ENCODE measurements around the gene CTNNA3. TPM values are rescaled to one million over a fixed set of nuclear protein-coding genes. Genes with fewer than 3 reads are reported as not detected.

Gene CTNNA3
- total and polyA plus RNA-seq, 2 donors (not counting 3 experiments of a cell fraction or from before 2014, with no cell fraction given) = not detected

- H4K20me1 ChIP-seq (replicated peaks; ENCODE audit: control insufficient read depth, extremely low read depth, insufficient read depth, low read length) = no peaks in the 10 kb centered on the region
- no peaks in the 10 kb centered on the region for H3K4me1 ChIP-seq (ENCODE audit: control insufficient read depth, extremely low read depth, insufficient read depth, low read length)
Measured at GRCh38 chr10:67171970-67172369, 524.0 kb downstream of the CTNNA3 start.

GRCh38 chr10:67156239-67156638 is 539.8 kb downstream of the CTNNA3 start:
- no peak overlapping the region for H3K4me2 ChIP-seq (ENCODE audit: insufficient read depth, low read length)
- no peak overlapping the region for H3K9ac ChIP-seq (replicated peaks; ENCODE audit: extremely low read depth, insufficient read depth, low read length)
- no peaks in the 10 kb centered on the region for H3K9me3 ChIP-seq (replicated peaks; ENCODE audit: control insufficient read depth, insufficient read depth, low read length)
- ChIA-PET CTCF (no interaction called here), POLR2A (no interaction called here)
- no peak for FAIRE-seq
- no peaks in the 10 kb centered on the region for H3K36me3 ChIP-seq (ENCODE audit: control insufficient read depth in 2 of 2, extremely low read depth in 1 of 2, insufficient read depth in 2 of 2, low read length in 2 of 2)
- no peaks in the 10 kb centered on the region for H4K20me1 ChIP-seq (replicated peaks; ENCODE audit: control insufficient read depth, extremely low read depth, insufficient read depth, low read length)
- no peak overlapping the region for H3K27ac ChIP-seq (ENCODE audit: insufficient read depth, low read depth, low read length)
- H3K9me1 ChIP-seq (replicated peaks; ENCODE audit: control insufficient read depth, extremely low read depth, insufficient read depth, low read length) = no peaks in the 10 kb centered on the region
- TF ChIP-seq CTCF (IDR thresholded peaks at IDR 0.05; ENCODE audit: extremely low read depth in 1 of 2, insufficient read depth in 1 of 2, low read depth in 1 of 2, low read length in 2 of 2) (no peak), MAX (IDR thresholded peaks at IDR 0.05; ENCODE audit: insufficient read depth, insufficient read length) (no peak), FOS (IDR thresholded peaks at IDR 0.05; ENCODE audit: borderline replicate concordance, insufficient read depth, low read length) (no peak), POLR2AphosphoS5 (IDR thresholded peaks at IDR 0.05; ENCODE audit: insufficient read depth, low read depth, low read length) (no peak), MYC (IDR thresholded peaks at IDR 0.05; ENCODE audit: low read depth, low read length) (no peak), GATA2 (IDR thresholded peaks at IDR 0.05; ENCODE audit: insufficient read depth, insufficient read length, low read depth, low read length) (no peak), EZH2 (IDR thresholded peaks at IDR 0.05; ENCODE audit: borderline replicate concordance, low read depth, low read length, severe bottlenecking) (no peak), JUN (IDR thresholded peaks at IDR 0.05; ENCODE audit: borderline replicate concordance, insufficient read depth, insufficient read length, low read depth) (no peak), POLR2A (IDR thresholded peaks at IDR 0.05; ENCODE audit: low read depth, low read length) (no peak)
- no peaks in the 10 kb centered on the region for H3K27me3 ChIP-seq (ENCODE audit: control insufficient read depth in 2 of 2, insufficient read depth in 2 of 2, low read length in 2 of 2)
- intact Hi-C loops (cut with micrococcal nuclease) = no loop called here
- no peak overlapping the region for H2AFZ ChIP-seq (ENCODE audit: low read depth, low read length)
- no peaks in the 10 kb centered on the region for H3K4me1 ChIP-seq (ENCODE audit: control insufficient read depth, extremely low read depth, insufficient read depth, low read length)
- no peaks in the 10 kb centered on the region for H3K79me2 ChIP-seq (ENCODE audit: control insufficient read depth, insufficient read depth, low read length)
- no peak overlapping the region for H3K4me3 ChIP-seq (replicated peaks in 1 of 3; ENCODE audit: insufficient read depth in 1 of 3, low read depth in 1 of 3, low read length in 3 of 3)
- dilution Hi-C loops (cut with MboI; ENCODE audit: extremely low pct_ligation_motif_present, low sequenced_read_pairs) = no loop called here
- DNase-seq (ENCODE audit: low read depth, low spot score) = no peak
- no TSS peak for BruUV-seq (replicated peaks)

More at GRCh38 chr10:67171970-67172369, 524.0 kb downstream of the CTNNA3 start:
- Histone ChIP-seq H2AFZ (ENCODE audit: low read depth, low read length) (no peak overlapping the region), H3K9ac (replicated peaks; ENCODE audit: extremely low read depth, insufficient read depth, low read length) (no peak overlapping the region), H3K27ac (ENCODE audit: insufficient read depth, low read depth, low read length) (no peak overlapping the region), H3K9me1 (replicated peaks; ENCODE audit: control insufficient read depth, extremely low read depth, insufficient read depth, low read length) (no peaks in the 10 kb centered on the region), H3K4me2 (ENCODE audit: insufficient read depth, low read length) (no peak overlapping the region), H3K36me3 (ENCODE audit: control insufficient read depth in 2 of 2, extremely low read depth in 1 of 2, insufficient read depth in 2 of 2, low read length in 2 of 2) (no peaks in the 10 kb centered on the region), H3K4me3 (replicated peaks in 1 of 3; ENCODE audit: insufficient read depth in 1 of 3, low read depth in 1 of 3, low read length in 3 of 3) (no peak overlapping the region), H3K9me3 (replicated peaks; ENCODE audit: control insufficient read depth, insufficient read depth, low read length) (no peaks in the 10 kb centered on the region), H3K27me3 (ENCODE audit: control insufficient read depth in 2 of 2, insufficient read depth in 2 of 2, low read length in 2 of 2) (no peaks in the 10 kb centered on the region), H3K79me2 (ENCODE audit: control insufficient read depth, insufficient read depth, low read length) (no peaks in the 10 kb centered on the region)
- TF ChIP-seq EZH2 (IDR thresholded peaks at IDR 0.05; ENCODE audit: borderline replicate concordance, low read depth, low read length, severe bottlenecking) (no peak), MYC (IDR thresholded peaks at IDR 0.05; ENCODE audit: low read depth, low read length) (no peak), MAX (IDR thresholded peaks at IDR 0.05; ENCODE audit: insufficient read depth, insufficient read length) (no peak), FOS (IDR thresholded peaks at IDR 0.05; ENCODE audit: borderline replicate concordance, insufficient read depth, low read length) (no peak), POLR2A (IDR thresholded peaks at IDR 0.05; ENCODE audit: low read depth, low read length) (no peak)
- DNase-seq (ENCODE audit: low read depth, low spot score) (no peak), FAIRE-seq (no peak)
- intact Hi-C loops (cut with micrococcal nuclease) = no loop called here
- ChIA-PET CTCF (interaction anchor here (0.7 kb wide), 1 partner anchor 13 kb away, joined by 3 read pairs; no protein-coding TSS in a partner anchor), POLR2A (no interaction called here)
- dilution Hi-C loops (cut with MboI; ENCODE audit: extremely low pct_ligation_motif_present, low sequenced_read_pairs) = no loop called here
- BruUV-seq (replicated peaks) = no TSS peak
